ENCODE data around the gene GID8. TPM values are rescaled to one million over a fixed set of nuclear protein-coding genes. Genes with fewer than 3 reads are reported as not detected.

GID8 gene
- total RNA-seq, 1 experiment from 2014 or later: 64.3 TPM

DNA sequence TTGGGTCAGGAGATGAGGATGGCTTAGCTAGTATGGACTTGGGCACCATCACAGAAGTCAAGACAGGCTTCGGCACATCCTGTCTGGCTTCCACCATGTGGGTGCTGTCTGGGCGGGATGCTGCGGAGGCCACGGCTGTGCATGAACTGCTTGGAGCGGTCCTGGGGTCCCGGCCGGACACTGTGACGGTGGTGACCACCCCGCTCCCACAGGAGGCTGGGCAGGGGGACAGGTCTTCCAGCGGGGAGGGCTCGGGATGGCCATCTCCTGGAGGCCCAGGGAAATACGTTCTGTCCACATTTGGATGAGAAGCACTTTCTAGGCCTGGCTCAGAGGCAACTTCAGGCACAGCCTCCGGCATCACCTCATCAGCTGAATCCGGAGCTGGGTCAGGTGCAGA, 44.2 kb upstream of the GID8 start:
- Mint-ChIP-seq H3K36me3 (ENCODE audit: insufficient read depth, unreplicated experiment) (peaks cover 88% of the 10 kb centered on the region), H3K4me3 (ENCODE audit: low read depth, unreplicated experiment) (no peak overlapping the region), H3K27me3 (ENCODE audit: unreplicated experiment) (no peaks in the 10 kb centered on the region), H3K4me1 (ENCODE audit: low read depth, unreplicated experiment) (no peaks in the 10 kb centered on the region), H3K9me3 (ENCODE audit: low read depth, unreplicated experiment) (no peaks in the 10 kb centered on the region), H3K27ac (ENCODE audit: unreplicated experiment) (no peak overlapping the region)
- BruUV-seq (replicated peaks): no TSS peak
- DNase-seq: no peak
- CTCF ChIA-PET: interaction anchor here (1.3 kb wide), 1 partner anchor 18 kb away, joined by 3 read pairs; no protein-coding TSS in a partner anchor
- TF ChIP-seq, protein P1, sequence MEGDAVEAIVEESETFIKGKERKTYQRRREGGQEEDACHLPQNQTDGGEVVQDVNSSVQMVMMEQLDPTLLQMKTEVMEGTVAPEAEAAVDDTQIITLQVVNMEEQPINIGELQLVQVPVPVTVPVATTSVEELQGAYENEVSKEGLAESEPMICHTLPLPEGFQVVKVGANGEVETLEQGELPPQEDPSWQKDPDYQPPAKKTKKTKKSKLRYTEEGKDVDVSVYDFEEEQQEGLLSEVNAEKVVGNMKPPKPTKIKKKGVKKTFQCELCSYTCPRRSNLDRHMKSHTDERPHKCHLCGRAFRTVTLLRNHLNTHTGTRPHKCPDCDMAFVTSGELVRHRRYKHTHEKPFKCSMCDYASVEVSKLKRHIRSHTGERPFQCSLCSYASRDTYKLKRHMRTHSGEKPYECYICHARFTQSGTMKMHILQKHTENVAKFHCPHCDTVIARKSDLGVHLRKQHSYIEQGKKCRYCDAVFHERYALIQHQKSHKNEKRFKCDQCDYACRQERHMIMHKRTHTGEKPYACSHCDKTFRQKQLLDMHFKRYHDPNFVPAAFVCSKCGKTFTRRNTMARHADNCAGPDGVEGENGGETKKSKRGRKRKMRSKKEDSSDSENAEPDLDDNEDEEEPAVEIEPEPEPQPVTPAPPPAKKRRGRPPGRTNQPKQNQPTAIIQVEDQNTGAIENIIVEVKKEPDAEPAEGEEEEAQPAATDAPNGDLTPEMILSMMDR (IDR thresholded peaks at IDR 0.05; ENCODE audit: unreplicated experiment): peak; percentile 51
- intact Hi-C loops (cut with micrococcal nuclease; ENCODE audit: unreplicated experiment): no loop called here

DNA sequence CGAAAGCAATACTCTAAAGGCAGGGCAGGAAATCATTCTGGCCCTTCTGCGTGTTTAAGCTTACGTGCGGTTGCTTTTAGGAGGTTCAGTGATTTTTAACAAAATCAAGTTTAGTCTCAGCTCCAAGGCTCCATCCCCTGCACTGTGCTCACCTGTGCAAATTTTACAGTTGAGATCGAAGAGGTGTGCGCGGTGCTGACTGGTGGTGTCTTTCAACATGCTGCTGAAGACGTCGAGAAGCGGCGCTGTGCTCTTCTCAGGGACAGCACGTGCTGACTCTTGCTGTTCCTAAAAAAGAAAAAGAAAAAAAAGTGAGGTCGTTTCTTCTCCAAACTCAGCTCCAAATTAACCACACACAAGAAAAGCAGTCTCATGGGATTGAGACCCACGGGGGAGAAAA, 43.7 kb upstream of the GID8 start:
- Mint-ChIP-seq H3K4me3 (ENCODE audit: low read depth, unreplicated experiment) (no peak overlapping the region), H3K4me1 (ENCODE audit: low read depth, unreplicated experiment) (no peaks in the 10 kb centered on the region), H3K27ac (ENCODE audit: unreplicated experiment) (no peak overlapping the region), H3K9me3 (ENCODE audit: low read depth, unreplicated experiment) (no peaks in the 10 kb centered on the region), H3K36me3 (ENCODE audit: insufficient read depth, unreplicated experiment) (peaks cover 88% of the 10 kb centered on the region), H3K27me3 (ENCODE audit: unreplicated experiment) (no peaks in the 10 kb centered on the region)
- intact Hi-C loops (cut with micrococcal nuclease; ENCODE audit: unreplicated experiment): no loop called here
- CTCF ChIA-PET: interaction anchor here (0.9 kb wide), 1 partner anchor 21 kb away, joined by 3 read pairs; no protein-coding TSS in a partner anchor
- no TSS peak for BruUV-seq (replicated peaks)
- DNase-seq: no peak
- TF ChIP-seq, protein P1 (IDR thresholded peaks at IDR 0.05; ENCODE audit: unreplicated experiment): no peak

DNA sequence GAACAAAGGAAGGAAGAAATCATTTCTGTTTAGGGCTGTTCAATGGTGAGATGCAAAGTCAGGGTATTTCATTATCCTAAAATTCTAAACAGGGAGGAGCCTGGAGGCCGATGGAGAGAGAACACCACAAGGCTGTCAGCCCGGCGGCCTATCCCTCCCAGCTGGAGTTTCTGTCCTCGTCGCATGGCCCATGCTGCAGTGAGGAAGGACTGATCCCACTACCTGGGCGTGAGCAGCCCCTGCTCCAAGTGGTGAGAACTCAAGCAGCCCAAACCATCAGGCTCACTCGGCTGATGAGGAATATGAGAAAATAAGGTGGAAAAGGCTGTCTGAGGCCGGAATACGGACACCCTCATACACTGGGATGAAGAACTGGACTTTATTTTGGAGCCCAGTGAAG, 42.4 kb upstream of the GID8 start:
- intact Hi-C loops (cut with micrococcal nuclease; ENCODE audit: unreplicated experiment): no loop called here
- no TSS peak for BruUV-seq (replicated peaks)

DNA sequence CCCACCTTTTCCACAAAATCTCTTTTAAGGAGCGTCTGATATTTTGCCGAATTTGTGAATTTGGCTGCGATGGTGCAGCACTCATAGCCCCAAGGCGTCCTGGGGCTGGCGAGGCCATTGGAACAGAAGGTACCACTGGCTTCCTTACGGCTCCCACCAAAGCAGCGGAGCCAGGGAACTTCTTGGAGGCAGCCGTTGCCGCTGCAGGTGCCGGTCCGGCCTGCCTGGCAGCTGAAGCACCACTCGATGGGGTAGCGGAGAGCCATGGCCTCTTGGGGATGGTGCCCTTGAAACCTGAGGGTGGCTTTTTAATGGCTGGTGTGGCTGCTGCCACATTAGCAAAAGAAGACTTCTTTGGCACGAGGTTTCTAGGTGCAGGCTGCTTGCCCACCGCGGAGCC, 41.4 kb upstream of the GID8 start:
- H3K4me1 Mint-ChIP-seq (ENCODE audit: low read depth, unreplicated experiment): peaks cover 18% of the 10 kb centered on the region
- BruUV-seq (replicated peaks): no TSS peak
- CTCF ChIA-PET: no interaction called here
- peaks cover 94% of the 10 kb centered on the region for H3K36me3 Mint-ChIP-seq (ENCODE audit: insufficient read depth, unreplicated experiment)
- TF ChIP-seq, protein P1 (IDR thresholded peaks at IDR 0.05; ENCODE audit: unreplicated experiment): no peak
- no peaks in the 10 kb centered on the region for H3K27me3 Mint-ChIP-seq (ENCODE audit: unreplicated experiment)
- DNase-seq: no peak
- intact Hi-C loops (cut with micrococcal nuclease; ENCODE audit: unreplicated experiment): no loop called here
- no peak overlapping the region for H3K27ac Mint-ChIP-seq (ENCODE audit: unreplicated experiment)
- H3K9me3 Mint-ChIP-seq (ENCODE audit: low read depth, unreplicated experiment): no peaks in the 10 kb centered on the region
- no peak overlapping the region for H3K4me3 Mint-ChIP-seq (ENCODE audit: low read depth, unreplicated experiment)

More for the DNA sequence above, 42.4 kb upstream of the GID8 start:
- no peak for DNase-seq
- TF ChIP-seq, protein P1 (IDR thresholded peaks at IDR 0.05; ENCODE audit: unreplicated experiment): no peak
- Mint-ChIP-seq H3K27me3 (ENCODE audit: unreplicated experiment) (no peaks in the 10 kb centered on the region), H3K4me1 (ENCODE audit: low read depth, unreplicated experiment) (peaks cover 9% of the 10 kb centered on the region), H3K4me3 (ENCODE audit: low read depth, unreplicated experiment) (no peak overlapping the region), H3K9me3 (ENCODE audit: low read depth, unreplicated experiment) (no peaks in the 10 kb centered on the region), H3K36me3 (ENCODE audit: insufficient read depth, unreplicated experiment) (peaks cover 92% of the 10 kb centered on the region), H3K27ac (ENCODE audit: unreplicated experiment) (no peak overlapping the region)
- CTCF ChIA-PET: interaction anchor here (0.9 kb wide), 1 partner anchor 22 kb away, joined by 3 read pairs; no protein-coding TSS in a partner anchor

Data from Calu3 (cell line).